Measurements from ENCODE around the gene RBM46.

- TF ChIP-seq, protein P1, sequence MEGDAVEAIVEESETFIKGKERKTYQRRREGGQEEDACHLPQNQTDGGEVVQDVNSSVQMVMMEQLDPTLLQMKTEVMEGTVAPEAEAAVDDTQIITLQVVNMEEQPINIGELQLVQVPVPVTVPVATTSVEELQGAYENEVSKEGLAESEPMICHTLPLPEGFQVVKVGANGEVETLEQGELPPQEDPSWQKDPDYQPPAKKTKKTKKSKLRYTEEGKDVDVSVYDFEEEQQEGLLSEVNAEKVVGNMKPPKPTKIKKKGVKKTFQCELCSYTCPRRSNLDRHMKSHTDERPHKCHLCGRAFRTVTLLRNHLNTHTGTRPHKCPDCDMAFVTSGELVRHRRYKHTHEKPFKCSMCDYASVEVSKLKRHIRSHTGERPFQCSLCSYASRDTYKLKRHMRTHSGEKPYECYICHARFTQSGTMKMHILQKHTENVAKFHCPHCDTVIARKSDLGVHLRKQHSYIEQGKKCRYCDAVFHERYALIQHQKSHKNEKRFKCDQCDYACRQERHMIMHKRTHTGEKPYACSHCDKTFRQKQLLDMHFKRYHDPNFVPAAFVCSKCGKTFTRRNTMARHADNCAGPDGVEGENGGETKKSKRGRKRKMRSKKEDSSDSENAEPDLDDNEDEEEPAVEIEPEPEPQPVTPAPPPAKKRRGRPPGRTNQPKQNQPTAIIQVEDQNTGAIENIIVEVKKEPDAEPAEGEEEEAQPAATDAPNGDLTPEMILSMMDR (IDR thresholded peaks at IDR 0.05), result no peak
- no peak for TF ChIP-seq POLR2A (IDR thresholded peaks at IDR 0.05)
Measured at GRCh38 chr4:154732669-154733068, 48.4 kb upstream of the RBM46 start.
